ENCODE measurements around the gene HP. TPM values are rescaled to one million over a fixed set of nuclear protein-coding genes. Genes with fewer than 3 reads are reported as not detected.

Gene HP
- total RNA-seq, 1 experiment from 2014 or later = 18.1 TPM

GRCh38 chr16:72012607-72013006 lies 41.7 kb upstream of the HP start:
- peaks cover 26% of the 10 kb centered on the region for H3K79me2 ChIP-seq (ENCODE audit: insufficient read depth, low read length)
- ChIA-PET POLR2A (no interaction called here), CTCF (no interaction called here), RAD21 (ENCODE audit: low non-redundant PET in 1 of 2, low total read pairs in 2 of 2, uncharacterized antibody in 2 of 2, unreplicated experiment in 2 of 2) (no interaction called here)
- no peaks in the 10 kb centered on the region for H3K9me3 ChIP-seq (ENCODE audit: control insufficient read depth in 1 of 2, insufficient read depth in 1 of 2, low read depth in 1 of 2, low read length in 2 of 2)
- intact Hi-C loops (cut with micrococcal nuclease) = no loop called here
- H3K36me3 ChIP-seq (ENCODE audit: control insufficient read depth in 1 of 2, insufficient read depth in 2 of 2, low read length in 2 of 2) = peaks cover 4 to 24% of the 10 kb centered on the region in 2 experiments; a peak in 2 of 4 replicates
- BruUV-seq (replicated peaks) = no TSS peak
- H3K9me2 ChIP-seq (ENCODE audit: insufficient read depth) = no peaks in the 10 kb centered on the region
- DNase-seq (ENCODE audit: low read depth, low spot score) (no peak), ATAC-seq (no peak)
- H3K4me3 ChIP-seq (replicated peaks in 1 of 2; ENCODE audit: low read depth in 1 of 2, low read length in 2 of 2) = no peak overlapping the region
- H3K27me3 ChIP-seq (ENCODE audit: insufficient read depth, low read length) = no peaks in the 10 kb centered on the region
- H3K9ac ChIP-seq (ENCODE audit: low read length) = no peak overlapping the region
- no peak overlapping the region for H3K4me2 ChIP-seq (ENCODE audit: low read length)
- H3K4me1 ChIP-seq (ENCODE audit: control insufficient read depth in 1 of 2, insufficient read depth in 2 of 2, low read length in 2 of 2) = peaks cover 4 to 5% of the 10 kb centered on the region in 2 experiments; a peak in 3 of 4 replicates
- TF ChIP-seq SRF (IDR thresholded peaks at IDR 0.05; ENCODE audit: low read depth) (no peak), RAD21 (IDR thresholded peaks at IDR 0.05; ENCODE audit: low read depth) (no peak), POLR2A (IDR thresholded peaks at IDR 0.05; ENCODE audit: borderline replicate concordance, extremely low read depth, insufficient read depth, insufficient read length) (no peak), ELF1 (IDR thresholded peaks at IDR 0.05; ENCODE audit: borderline replicate concordance, low read depth) (no peak), EZH2phosphoT487 (IDR thresholded peaks at IDR 0.05; ENCODE audit: borderline replicate concordance) (no peak), SIN3A (IDR thresholded peaks at IDR 0.05; ENCODE audit: low read depth) (no peak), CEBPB (IDR thresholded peaks at IDR 0.05; ENCODE audit: low read depth) (no peak), FOSL1 (IDR thresholded peaks at IDR 0.05; ENCODE audit: low read depth) (no peak), CTCF (IDR thresholded peaks at IDR 0.05 in 2 of 3, conservative IDR thresholded peaks at IDR 0.05 in 1 of 3; ENCODE audit: borderline replicate concordance in 1 of 3, insufficient read depth in 1 of 3, low read depth in 2 of 3, low read length in 2 of 3) (no peak), ATF3 (IDR thresholded peaks at IDR 0.05) (no peak)
- no peak overlapping the region for H3K27ac ChIP-seq (ENCODE audit: low read depth, low read length)
- H2AFZ ChIP-seq (ENCODE audit: low read depth, low read length, poor library complexity, severe bottlenecking) = no peak overlapping the region
- no peaks in the 10 kb centered on the region for H4K20me1 ChIP-seq (ENCODE audit: insufficient read depth)
